GM10266 (cell line): ENCODE results near the gene FMO1.

Experiments
- DNase-seq: peaks from one replicate; pipeline ENCODE4 v3.0.0; 2012; ENCODE audit errors: extremely low spot score
- CTCF ChIP-seq: IDR thresholded peaks from 2 replicates; pipeline ENCODE4 v1.5.1; 2012; ENCODE audit warnings: mild to moderate bottlenecking, low read depth; ENCODE audit not compliant: control insufficient read depth, insufficient read depth; ENCODE audit errors: missing control alignments

Gene FMO1

GRCh38 chr1:171334024-171334640, 85.8 kb downstream of the FMO1 start:
- TF ChIP-seq CTCF = no peak
- DNase-seq = no peak
